Epithelial cell of prostate (primary cell): ENCODE measurements around the gene PRRG2.

Source experiments
- DNase-seq: peaks from one replicate; pipeline ENCODE4 v3.0.0-alpha.2; 2011; ENCODE audit warnings: low read depth, low spot score
- H3K27ac ChIP-seq: fragments of 450-650 bp; 2 replicates; pipeline ENCODE4 v1.5.1; 2017; ENCODE audit warnings: mild to moderate bottlenecking

PRRG2 gene

GRCh38 chr19:49583239-49583638, 2.1 kb downstream of the PRRG2 start:
- DNase-seq, result no peak
- no peak overlapping the region for H3K27ac ChIP-seq

GRCh38 chr19:49585023-49585422, 3.9 kb downstream of the PRRG2 start:
- no peak for DNase-seq
- no peak overlapping the region for H3K27ac ChIP-seq

- no peak overlapping the region for H3K27ac ChIP-seq
- DNase-seq, result no peak
These were observed 6.1 kb downstream of the PRRG2 start for GRCh38 chr19:49587227-49587626.

GRCh38 chr19:49588365-49589122, 7.4 kb downstream of the PRRG2 start:
- H3K27ac ChIP-seq, result no peak overlapping the region
- no peak for DNase-seq

- H3K27ac ChIP-seq, result no peak overlapping the region
These were observed 8.4 kb downstream of the PRRG2 start for GRCh38 chr19:49589502-49589905.

GRCh38 chr19:49590071-49590970, 9.2 kb downstream of the PRRG2 start:
- H3K27ac ChIP-seq, result peak overlapping the region; percentile 88
- peak; percentile 83 for DNase-seq

More at GRCh38 chr19:49589502-49589905, 8.4 kb downstream of the PRRG2 start:
- DNase-seq, result no peak

- no peak for DNase-seq
- H3K27ac ChIP-seq, result peak within 1 kb of the TSS; percentile 88
These were observed 10.0 kb downstream of the PRRG2 start, which contains the start of gene PRR12 for GRCh38 chr19:49590971-49591730. Gene PRR12 (plus strand): TSS chr19:49591182. CDS start chr19:49591655, 473 bp downstream.

- peak overlapping the region; percentile 88 for H3K27ac ChIP-seq
- DNase-seq, result no peak
These were observed 10.8 kb downstream of the PRRG2 start for GRCh38 chr19:49591731-49592485.

- DNase-seq, result no peak
These were observed 11.5 kb downstream of the PRRG2 start for GRCh38 chr19:49592486-49593232.

GRCh38 chr19:49593233-49594113, 12.4 kb downstream of the PRRG2 start:
- peak; percentile 65 for DNase-seq
- H3K27ac ChIP-seq, result peak overlapping the region; percentile 88

More at GRCh38 chr19:49592486-49593232, 11.5 kb downstream of the PRRG2 start:
- H3K27ac ChIP-seq, result peak overlapping the region; percentile 88

GRCh38 chr19:49594157-49594992, 13.3 kb downstream of the PRRG2 start:
- DNase-seq, result no peak
- H3K27ac ChIP-seq, result peak overlapping the region; percentile 88

- no peak for DNase-seq
- no peak overlapping the region for H3K27ac ChIP-seq
These were observed 14.1 kb downstream of the PRRG2 start for GRCh38 chr19:49594993-49595818.

GRCh38 chr19:49595819-49596404, 14.8 kb downstream of the PRRG2 start:
- no peak overlapping the region for H3K27ac ChIP-seq
- no peak for DNase-seq

GRCh38 chr19:49596407-49596806, 15.3 kb downstream of the PRRG2 start:
- DNase-seq, result no peak
- no peak overlapping the region for H3K27ac ChIP-seq

GRCh38 chr19:49596954-49597702, 16.0 kb downstream of the PRRG2 start:
- no peak overlapping the region for H3K27ac ChIP-seq
- no peak for DNase-seq
